ENCODE data around the gene CLCN2.
A peak's percentile ranks its signal among the peaks of the same experiment; 100 is the strongest.

The CLCN2 gene

GRCh38 chr3:184332370-184333090, 28.9 kb downstream of the CLCN2 start:
- DNase-seq, result no peak

- DNase-seq, result no peak
Observed at GRCh38 chr3:184328516-184328915, 32.9 kb downstream of the CLCN2 start.

- DNase-seq, result no peak
Observed at GRCh38 chr3:184327171-184327570, 34.2 kb downstream of the CLCN2 start.

- DNase-seq, result no peak
Observed at GRCh38 chr3:184325715-184326369, 35.6 kb downstream of the CLCN2 start.

GRCh38 chr3:184325269-184325668, 36.1 kb downstream of the CLCN2 start:
- no peak for DNase-seq

- no peak for DNase-seq
Observed at GRCh38 chr3:184323696-184324095, 37.7 kb downstream of the CLCN2 start.

GRCh38 chr3:184322731-184323487, 38.5 kb downstream of the CLCN2 start:
- no peak for DNase-seq

GRCh38 chr3:184321666-184322065, 39.7 kb downstream of the CLCN2 start:
- no peak for DNase-seq

GRCh38 chr3:184320104-184320445, 41.3 kb downstream of the CLCN2 start:
- DNase-seq, result peak; percentile 37 to 97 (median 86)

GRCh38 chr3:184317201-184317600, 44.2 kb downstream of the CLCN2 start:
- DNase-seq, result no peak

- no peak for DNase-seq
Observed at GRCh38 chr3:184316792-184317191, 44.6 kb downstream of the CLCN2 start.

GRCh38 chr3:184315871-184316661, 45.3 kb downstream of the CLCN2 start:
- no peak for DNase-seq

- DNase-seq, result peak in 1 of 56 donors; percentile 44
Observed at GRCh38 chr3:184315543-184315867, 45.9 kb downstream of the CLCN2 start.

- peak in 45 of 56 donors; percentile 6 to 81 (median 49) for DNase-seq
Observed at GRCh38 chr3:184314700-184315542, 46.5 kb downstream of the CLCN2 start.

GRCh38 chr3:184314363-184314699, 47.1 kb downstream of the CLCN2 start, which contains the start of gene EIF4G1:
TSS of gene EIF4G1 (plus strand) at chr3:184314606. CDS start at chr3:184315797, 1,191 bp downstream.
- peak; percentile 36 to 96 (median 88) for DNase-seq

GRCh38 chr3:184311633-184312032, 49.8 kb downstream of the CLCN2 start:
- DNase-seq, result no peak

- no peak for DNase-seq
Observed at GRCh38 chr3:184308744-184309143, 52.7 kb downstream of the CLCN2 start.

GRCh38 chr3:184307915-184308314, 53.5 kb downstream of the CLCN2 start:
- DNase-seq, result no peak

GRCh38 chr3:184306341-184306972, 54.9 kb downstream of the CLCN2 start:
- DNase-seq, result no peak

GRCh38 chr3:184305577-184305976, 55.8 kb downstream of the CLCN2 start:
- no peak for DNase-seq
